Ovary (tissue), 3 donors: ENCODE measurements around the gene ANKRD42.

Source experiments
- EP300 ChIP-seq: sonication (generic); formaldehyde crosslinking; IDR thresholded peaks from one replicate; pipeline ENCODE4 v1.6.1; 2017; ENCODE audit warnings: antibody characterized with exemption
- POLR2A ChIP-seq: fragments of 450-650 bp; IDR thresholded peaks from one replicate; pipeline ENCODE4 v1.6.1; 2017; ENCODE audit warnings: antibody characterized with exemption, mild to moderate bottlenecking, moderate library complexity
- TF ChIP-seq, protein P1 (sequence below), 3 donors: fragments of 450-650 bp in 2 of 3; fragments of 200-600 bp in 1 of 3; IDR thresholded peaks; one replicate each; pipeline versions ENCODE4 v1.5.1 to v1.8.0; 2016 to 2022; ENCODE audit warnings: antibody characterized with exemption in 3 of 3, mild to moderate bottlenecking in 1 of 3
- donor health status: DM: no; HTN: no; CAD: no.

DNA sequence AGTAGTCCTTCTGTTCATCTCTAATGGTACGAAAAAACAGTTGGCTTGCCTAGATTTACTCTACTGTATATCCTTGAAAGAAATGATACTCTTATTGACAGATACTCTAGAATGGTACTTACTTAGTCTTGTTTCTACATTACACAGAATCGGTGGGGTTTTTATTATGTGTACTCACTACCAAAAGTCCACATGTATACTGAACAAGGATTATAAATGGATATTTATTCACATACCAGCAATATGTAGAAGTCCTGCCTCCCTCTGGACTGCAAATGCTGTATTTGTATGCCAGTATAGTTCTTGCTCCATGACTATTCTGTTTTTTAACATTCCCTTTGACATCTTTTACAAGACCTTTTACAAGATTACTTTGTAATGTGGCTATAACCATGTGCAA is 22.6 kb upstream of the ANKRD42 start:
- TF ChIP-seq POLR2A (no peak), EP300 (no peak)
- TF ChIP-seq, protein P1, sequence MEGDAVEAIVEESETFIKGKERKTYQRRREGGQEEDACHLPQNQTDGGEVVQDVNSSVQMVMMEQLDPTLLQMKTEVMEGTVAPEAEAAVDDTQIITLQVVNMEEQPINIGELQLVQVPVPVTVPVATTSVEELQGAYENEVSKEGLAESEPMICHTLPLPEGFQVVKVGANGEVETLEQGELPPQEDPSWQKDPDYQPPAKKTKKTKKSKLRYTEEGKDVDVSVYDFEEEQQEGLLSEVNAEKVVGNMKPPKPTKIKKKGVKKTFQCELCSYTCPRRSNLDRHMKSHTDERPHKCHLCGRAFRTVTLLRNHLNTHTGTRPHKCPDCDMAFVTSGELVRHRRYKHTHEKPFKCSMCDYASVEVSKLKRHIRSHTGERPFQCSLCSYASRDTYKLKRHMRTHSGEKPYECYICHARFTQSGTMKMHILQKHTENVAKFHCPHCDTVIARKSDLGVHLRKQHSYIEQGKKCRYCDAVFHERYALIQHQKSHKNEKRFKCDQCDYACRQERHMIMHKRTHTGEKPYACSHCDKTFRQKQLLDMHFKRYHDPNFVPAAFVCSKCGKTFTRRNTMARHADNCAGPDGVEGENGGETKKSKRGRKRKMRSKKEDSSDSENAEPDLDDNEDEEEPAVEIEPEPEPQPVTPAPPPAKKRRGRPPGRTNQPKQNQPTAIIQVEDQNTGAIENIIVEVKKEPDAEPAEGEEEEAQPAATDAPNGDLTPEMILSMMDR (IDR thresholded peaks at IDR 0.05): no peak
